AG04450 (cell line): ENCODE measurements around the gene C1orf21. TPM values are rescaled to one million over a fixed set of nuclear protein-coding genes. Genes with fewer than 3 reads are reported as not detected.

Experiments
- CTCF ChIA-PET: fragments of 300-600, 350-600 bp; formaldehyde crosslinking; extraction: SDS; loops from one replicate; lab custom pipeline; 2022; ENCODE audit warnings: antibody characterized with exemption, inconsistent platforms; lab: Charles Lee
- POLR2A ChIA-PET: fragments of 350-600 bp; formaldehyde crosslinking; extraction: SDS; loops from one replicate; lab custom pipeline; 2021; ENCODE audit warnings: antibody characterized with exemption, inconsistent platforms; lab: Yijun Ruan, JAX
- DNase-seq: peaks from one replicate; pipeline ENCODE4 v3.0.0-alpha.2; 2011; ENCODE audit warnings: low read depth, low spot score
- H3K27ac ChIP-seq: one replicate; pipeline ENCODE4 v1.5.1; 2012; ENCODE audit warnings: low read depth, low read length, control low read depth
- H3K27me3 ChIP-seq: one replicate; pipeline ENCODE4 v1.6.0; 2012; ENCODE audit warnings: low read length; ENCODE audit not compliant: control insufficient read depth, insufficient read depth
- H3K4me3 ChIP-seq: 2 replicates; pipeline ENCODE4 v1.5.1; 2011; ENCODE audit warnings: mild to moderate bottlenecking, low read depth, low read length, control low read depth
- H3K9me3 ChIP-seq: 2 replicates; pipeline ENCODE4 v1.5.1; 2012; ENCODE audit warnings: low read length; ENCODE audit not compliant: control insufficient read depth, insufficient read depth
- polyA plus RNA-seq: library from polyadenylated mRNA; depleted of rRNA; stranded (reverse); fragments of >200 nt; gene quantifications from 2 replicates; pipeline ENCODE4 v1.2.3, GENCODE V29; 2011
- TF ChIP-seq, protein P1 (sequence below): IDR thresholded peaks from 2 replicates; pipeline ENCODE4 v1.5.1; 2011; ENCODE audit warnings: low read depth, low read length, control low read depth, inconsistent platforms

Gene C1orf21
- polyA plus RNA-seq, 1 experiment: 29.5 TPM

DNA sequence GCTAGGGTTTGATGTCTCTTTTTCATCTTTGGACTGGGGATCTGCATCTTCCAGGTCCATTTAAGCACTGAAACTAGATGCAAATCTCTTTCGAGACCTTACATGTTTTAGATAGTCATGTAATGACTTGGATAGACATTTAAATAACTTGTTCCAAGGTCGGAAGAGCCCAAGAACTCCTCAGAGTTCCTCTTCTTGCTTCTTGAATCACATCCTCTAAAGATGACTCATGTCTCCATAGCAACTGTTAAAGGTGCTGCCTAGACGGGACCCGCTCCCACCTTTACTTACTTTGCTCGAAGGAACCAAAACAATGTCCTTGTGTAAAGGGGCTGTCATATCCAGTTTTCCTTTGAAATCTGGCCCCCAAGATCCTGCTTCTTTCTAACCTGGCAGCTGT lies 237.8 kb downstream of the C1orf21 start:
- CTCF ChIA-PET: no interaction called here
- Histone ChIP-seq H3K27me3 (no peaks in the 10 kb centered on the region), H3K4me3 (no peak overlapping the region), H3K9me3 (no peaks in the 10 kb centered on the region), H3K27ac (no peak overlapping the region)
- POLR2A ChIA-PET: no interaction called here
- TF ChIP-seq, protein P1, sequence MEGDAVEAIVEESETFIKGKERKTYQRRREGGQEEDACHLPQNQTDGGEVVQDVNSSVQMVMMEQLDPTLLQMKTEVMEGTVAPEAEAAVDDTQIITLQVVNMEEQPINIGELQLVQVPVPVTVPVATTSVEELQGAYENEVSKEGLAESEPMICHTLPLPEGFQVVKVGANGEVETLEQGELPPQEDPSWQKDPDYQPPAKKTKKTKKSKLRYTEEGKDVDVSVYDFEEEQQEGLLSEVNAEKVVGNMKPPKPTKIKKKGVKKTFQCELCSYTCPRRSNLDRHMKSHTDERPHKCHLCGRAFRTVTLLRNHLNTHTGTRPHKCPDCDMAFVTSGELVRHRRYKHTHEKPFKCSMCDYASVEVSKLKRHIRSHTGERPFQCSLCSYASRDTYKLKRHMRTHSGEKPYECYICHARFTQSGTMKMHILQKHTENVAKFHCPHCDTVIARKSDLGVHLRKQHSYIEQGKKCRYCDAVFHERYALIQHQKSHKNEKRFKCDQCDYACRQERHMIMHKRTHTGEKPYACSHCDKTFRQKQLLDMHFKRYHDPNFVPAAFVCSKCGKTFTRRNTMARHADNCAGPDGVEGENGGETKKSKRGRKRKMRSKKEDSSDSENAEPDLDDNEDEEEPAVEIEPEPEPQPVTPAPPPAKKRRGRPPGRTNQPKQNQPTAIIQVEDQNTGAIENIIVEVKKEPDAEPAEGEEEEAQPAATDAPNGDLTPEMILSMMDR: no peak
- no peak for DNase-seq

DNA sequence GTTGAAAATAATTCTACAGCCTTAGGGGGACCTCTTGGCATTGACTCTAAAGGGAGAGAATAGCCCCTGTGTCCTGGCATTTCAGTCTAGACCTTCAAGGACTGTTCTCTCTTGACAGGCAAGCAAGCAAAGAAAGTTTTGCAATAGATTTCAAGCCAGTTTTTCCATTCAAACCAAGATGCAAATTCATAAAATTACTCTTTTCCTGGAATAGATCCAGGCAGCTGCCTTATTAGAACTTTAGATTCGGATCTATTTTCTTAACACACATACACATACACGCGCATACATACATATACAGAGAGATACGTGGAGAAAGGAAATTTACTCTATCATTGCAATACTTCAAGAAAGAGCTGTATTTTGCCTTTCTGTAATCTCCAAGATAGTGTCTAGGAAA lies 238.4 kb downstream of the C1orf21 start:
- H3K9me3 ChIP-seq: no peaks in the 10 kb centered on the region
- no peak overlapping the region for H3K27ac ChIP-seq
- no peaks in the 10 kb centered on the region for H3K27me3 ChIP-seq
- no peak overlapping the region for H3K4me3 ChIP-seq
- DNase-seq: no peak
- POLR2A ChIA-PET: no interaction called here
- TF ChIP-seq, protein P1: no peak
- CTCF ChIA-PET: no interaction called here

DNA sequence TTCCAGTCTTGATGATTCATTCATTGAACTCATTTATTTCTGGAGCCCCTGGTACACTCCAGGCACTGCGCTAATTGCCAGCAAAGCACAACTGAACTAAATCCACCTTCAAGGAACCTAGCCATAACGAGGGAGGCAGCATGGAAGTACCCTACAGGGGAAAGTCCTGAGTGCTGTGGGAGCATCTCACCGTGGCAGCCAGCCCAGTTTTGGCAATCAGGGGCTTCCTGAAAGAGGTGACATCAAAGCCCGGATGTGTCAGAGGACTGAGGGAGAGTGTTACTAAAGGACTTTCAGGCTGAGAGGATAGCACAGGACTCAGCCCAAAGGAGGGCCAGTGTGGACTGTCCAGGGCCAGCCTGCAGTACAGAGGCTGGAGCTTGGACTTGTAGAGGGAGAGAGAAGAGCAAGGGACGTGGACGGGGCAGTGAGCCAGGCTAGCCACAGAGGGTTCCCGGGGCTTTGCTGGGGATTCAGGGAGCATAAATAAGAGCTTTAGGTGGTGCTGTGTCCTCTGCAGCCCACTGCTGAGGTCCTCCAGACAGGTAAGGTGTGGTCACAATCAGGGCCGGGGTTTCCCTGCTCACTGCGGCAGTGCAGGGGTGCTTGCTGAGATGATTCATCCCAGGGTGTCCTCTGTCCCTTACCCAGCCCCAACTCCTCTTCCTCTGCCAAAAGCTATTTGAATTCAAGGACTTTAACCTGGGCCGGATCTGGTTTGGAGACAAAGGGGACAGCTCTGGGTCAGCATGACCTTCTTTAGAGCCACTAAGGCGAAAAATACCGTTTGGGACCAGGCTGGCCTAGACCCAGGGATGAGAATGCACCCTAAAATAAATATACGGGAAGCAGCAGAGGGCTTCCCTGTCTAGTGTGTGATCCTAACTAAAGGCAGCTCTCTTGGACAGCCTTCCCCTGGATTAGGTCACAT lies 239.5 kb downstream of the C1orf21 start:
- Histone ChIP-seq H3K4me3 (no peak overlapping the region), H3K27me3 (no peaks in the 10 kb centered on the region), H3K9me3 (no peaks in the 10 kb centered on the region), H3K27ac (no peak overlapping the region)
- CTCF ChIA-PET: interaction anchor here (1.1 kb wide), 1 partner anchor 38 kb away, joined by 7 read pairs; no protein-coding TSS in a partner anchor
- TF ChIP-seq, protein P1: no peak
- POLR2A ChIA-PET: no interaction called here
- DNase-seq: no peak

DNA sequence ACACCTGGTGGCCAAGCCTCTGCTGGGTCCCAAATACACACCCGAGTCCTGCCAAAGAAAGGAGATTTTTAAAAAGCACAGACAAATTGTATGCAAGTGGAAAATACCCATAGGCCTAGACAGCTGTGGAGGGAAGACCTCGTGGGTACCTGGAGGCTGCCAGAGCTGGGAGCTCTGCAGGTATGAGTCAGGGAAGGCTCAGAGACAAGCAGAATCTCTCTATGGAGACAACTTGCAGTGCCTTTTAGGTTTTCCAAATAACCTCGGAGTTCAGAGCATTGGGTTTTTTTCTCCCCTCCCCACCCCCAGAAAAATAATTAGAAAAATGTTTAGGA lies 240.1 kb downstream of the C1orf21 start:
- TF ChIP-seq, protein P1: no peak
- DNase-seq: no peak
- Histone ChIP-seq H3K27ac (no peak overlapping the region), H3K4me3 (no peak overlapping the region), H3K27me3 (no peaks in the 10 kb centered on the region), H3K9me3 (no peaks in the 10 kb centered on the region)
- ChIA-PET CTCF (interaction anchor here (1.1 kb wide), 1 partner anchor 37 kb away, joined by 7 read pairs; no protein-coding TSS in a partner anchor), POLR2A (no interaction called here)

DNA sequence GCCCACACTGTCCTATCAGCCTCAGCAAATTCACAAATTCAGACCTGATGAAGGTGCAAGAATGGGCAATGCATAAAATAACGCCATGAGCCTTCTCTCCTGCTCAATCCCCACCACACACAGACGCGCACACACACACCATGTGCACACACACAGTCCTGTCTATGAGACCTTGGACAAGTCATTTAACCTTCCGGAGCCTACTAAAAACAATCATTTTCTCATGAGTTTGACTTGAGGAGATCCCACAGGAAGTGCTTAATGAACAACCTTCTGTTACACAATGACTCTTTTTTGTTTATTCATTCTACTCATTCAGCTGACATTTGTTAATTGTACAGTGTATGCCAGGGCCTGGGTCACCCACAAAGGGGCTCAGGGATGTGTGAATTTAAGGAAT lies 242.4 kb downstream of the C1orf21 start:
- no peak overlapping the region for H3K4me3 ChIP-seq
- DNase-seq: no peak
- TF ChIP-seq, protein P1: no peak
- no peak overlapping the region for H3K27ac ChIP-seq
- H3K27me3 ChIP-seq: peaks cover 10% of the 10 kb centered on the region
- ChIA-PET CTCF (no interaction called here), POLR2A (no interaction called here)
- H3K9me3 ChIP-seq: no peaks in the 10 kb centered on the region
